A673 (cell line): Measurements from ENCODE around the gene APBB2. TPM values are rescaled to one million over a fixed set of nuclear protein-coding genes. Genes with fewer than 3 reads are reported as not detected.

Source experiments
- BruUV-seq: library from RNA; stranded (reverse); fragments of 400-500 nt; replicated peaks from 2 replicates; lab custom pipeline; 2021; lab: Mats Ljungman, UMichigan
- CTCF ChIA-PET: fragments of 300-600 bp; sonication (Branson Sonifier 250); formaldehyde crosslinking; loops from one replicate; lab custom pipeline; 2022; ENCODE audit warnings: antibody characterized with exemption; lab: Charles Lee
- POLR2A ChIA-PET: fragments of 300-600 bp; sonication (Branson Sonifier 250); formaldehyde crosslinking; loops from one replicate; lab custom pipeline; 2022; ENCODE audit warnings: antibody characterized with exemption; ENCODE audit not compliant: low non-redundant PET; lab: Charles Lee
- DNase-seq: peaks from one replicate; pipeline ENCODE4 v3.0.0-alpha.2; 2015; ENCODE audit warnings: low spot score
- H3K27ac ChIP-seq: fragments of 200-600 bp; sonication (generic); 2 replicates; pipeline ENCODE4 v1.5.1; 2016; ENCODE audit warnings: mixed run types, low read depth, mild to moderate bottlenecking, mixed read lengths, antibody characterized with exemption, low read length; ENCODE audit not compliant: poor library complexity, severe bottlenecking
- H3K27me3 ChIP-seq: fragments of 200-600 bp; sonication (generic); replicated peaks from 2 replicates; pipeline ENCODE4 v1.6.1; 2017; ENCODE audit warnings: mixed run types, low read depth, mild to moderate bottlenecking, mixed read lengths, antibody characterized with exemption, low read length; ENCODE audit not compliant: insufficient read depth, poor library complexity
- H3K36me3 ChIP-seq: fragments of 200-600 bp; sonication (generic); 2 replicates; pipeline ENCODE4 v1.6.1; 2016; ENCODE audit warnings: mixed run types, mild to moderate bottlenecking, mixed read lengths, antibody characterized with exemption, low read length; ENCODE audit not compliant: insufficient read depth, poor library complexity, severe bottlenecking
- H3K4me1 ChIP-seq: fragments of 200-600 bp; sonication (generic); 2 replicates; pipeline ENCODE4 v1.6.1; 2017; ENCODE audit warnings: mixed run types, mild to moderate bottlenecking, mixed read lengths, antibody characterized with exemption, low read length; ENCODE audit not compliant: insufficient read depth, poor library complexity, severe bottlenecking
- H3K4me3 ChIP-seq: fragments of 200-600 bp; sonication (generic); 2 replicates; pipeline ENCODE4 v1.5.1; 2016; ENCODE audit warnings: low read depth, mixed run types, mild to moderate bottlenecking, mixed read lengths, low read length; ENCODE audit not compliant: poor library complexity, severe bottlenecking
- H3K9me3 ChIP-seq: fragments of 200-600 bp; sonication (generic); 2 replicates; pipeline ENCODE4 v1.6.1; 2016; ENCODE audit warnings: mixed run types, low read depth, mild to moderate bottlenecking, mixed read lengths, antibody characterized with exemption, low read length; ENCODE audit not compliant: poor library complexity, severe bottlenecking
- EZH2 ChIP-seq: fragments of 200-600 bp; sonication (generic); IDR thresholded peaks from 2 replicates; pipeline ENCODE4 v1.6.1; 2017; ENCODE audit warnings: borderline replicate concordance, low read depth, mild to moderate bottlenecking, mixed read lengths, antibody characterized with exemption, low read length; ENCODE audit not compliant: poor library complexity, severe bottlenecking
- intact Hi-C: fragments of 100-400 bp; cut with micrococcal nuclease; formaldehyde crosslinking; loops from one replicate; pipeline ENCODE4 v1.10.0; 2022; ENCODE audit not compliant: unreplicated experiment
- total RNA-seq: library from RNA; stranded (reverse); gene quantifications from 2 replicates; pipeline ENCODE4 v1.2.3, GENCODE V29; 2021
- TF ChIP-seq, protein P1 (sequence below): fragments of 300-800, 200-600 bp; sonication (generic); conservative IDR thresholded peaks from 2 replicates; pipeline ENCODE4 v1.5.1; 2017; ENCODE audit warnings: low read depth, mild to moderate bottlenecking, antibody characterized with exemption, low read length, moderate library complexity, mixed read lengths

The APBB2 gene
- total RNA-seq, 1 experiment from 2014 or later: 10.3 TPM

DNA sequence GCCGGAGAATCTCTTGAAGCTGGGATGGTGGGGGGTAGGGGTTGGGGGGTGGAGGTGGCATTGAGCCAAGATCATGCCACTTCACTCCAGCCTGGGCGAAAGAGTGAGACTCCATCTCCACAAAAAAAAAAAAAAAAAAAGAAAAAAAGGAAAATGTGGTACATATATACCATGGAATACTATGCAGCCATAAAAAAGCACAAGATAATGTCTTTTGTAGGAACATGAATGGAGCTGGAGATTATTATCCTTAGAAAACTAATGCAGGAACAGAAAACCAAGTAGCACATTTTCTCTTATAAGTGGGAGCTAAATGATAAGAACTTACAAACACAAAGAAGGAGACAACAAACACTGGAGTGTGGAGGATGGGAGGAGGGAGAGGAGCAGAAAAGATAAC lies 188.5 kb downstream of the APBB2 start:
- BruUV-seq: no TSS peak
- Histone ChIP-seq H3K36me3 (no peaks in the 10 kb centered on the region), H3K27ac (no peak overlapping the region), H3K27me3 (no peaks in the 10 kb centered on the region), H3K4me1 (no peaks in the 10 kb centered on the region), H3K9me3 (peaks cover 22% of the 10 kb centered on the region), H3K4me3 (no peak overlapping the region)
- DNase-seq: no peak
- no peak for TF ChIP-seq EZH2
- TF ChIP-seq, protein P1, sequence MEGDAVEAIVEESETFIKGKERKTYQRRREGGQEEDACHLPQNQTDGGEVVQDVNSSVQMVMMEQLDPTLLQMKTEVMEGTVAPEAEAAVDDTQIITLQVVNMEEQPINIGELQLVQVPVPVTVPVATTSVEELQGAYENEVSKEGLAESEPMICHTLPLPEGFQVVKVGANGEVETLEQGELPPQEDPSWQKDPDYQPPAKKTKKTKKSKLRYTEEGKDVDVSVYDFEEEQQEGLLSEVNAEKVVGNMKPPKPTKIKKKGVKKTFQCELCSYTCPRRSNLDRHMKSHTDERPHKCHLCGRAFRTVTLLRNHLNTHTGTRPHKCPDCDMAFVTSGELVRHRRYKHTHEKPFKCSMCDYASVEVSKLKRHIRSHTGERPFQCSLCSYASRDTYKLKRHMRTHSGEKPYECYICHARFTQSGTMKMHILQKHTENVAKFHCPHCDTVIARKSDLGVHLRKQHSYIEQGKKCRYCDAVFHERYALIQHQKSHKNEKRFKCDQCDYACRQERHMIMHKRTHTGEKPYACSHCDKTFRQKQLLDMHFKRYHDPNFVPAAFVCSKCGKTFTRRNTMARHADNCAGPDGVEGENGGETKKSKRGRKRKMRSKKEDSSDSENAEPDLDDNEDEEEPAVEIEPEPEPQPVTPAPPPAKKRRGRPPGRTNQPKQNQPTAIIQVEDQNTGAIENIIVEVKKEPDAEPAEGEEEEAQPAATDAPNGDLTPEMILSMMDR: no peak
- intact Hi-C loops: no loop called here
- ChIA-PET POLR2A (no interaction called here), CTCF (no interaction called here)

DNA sequence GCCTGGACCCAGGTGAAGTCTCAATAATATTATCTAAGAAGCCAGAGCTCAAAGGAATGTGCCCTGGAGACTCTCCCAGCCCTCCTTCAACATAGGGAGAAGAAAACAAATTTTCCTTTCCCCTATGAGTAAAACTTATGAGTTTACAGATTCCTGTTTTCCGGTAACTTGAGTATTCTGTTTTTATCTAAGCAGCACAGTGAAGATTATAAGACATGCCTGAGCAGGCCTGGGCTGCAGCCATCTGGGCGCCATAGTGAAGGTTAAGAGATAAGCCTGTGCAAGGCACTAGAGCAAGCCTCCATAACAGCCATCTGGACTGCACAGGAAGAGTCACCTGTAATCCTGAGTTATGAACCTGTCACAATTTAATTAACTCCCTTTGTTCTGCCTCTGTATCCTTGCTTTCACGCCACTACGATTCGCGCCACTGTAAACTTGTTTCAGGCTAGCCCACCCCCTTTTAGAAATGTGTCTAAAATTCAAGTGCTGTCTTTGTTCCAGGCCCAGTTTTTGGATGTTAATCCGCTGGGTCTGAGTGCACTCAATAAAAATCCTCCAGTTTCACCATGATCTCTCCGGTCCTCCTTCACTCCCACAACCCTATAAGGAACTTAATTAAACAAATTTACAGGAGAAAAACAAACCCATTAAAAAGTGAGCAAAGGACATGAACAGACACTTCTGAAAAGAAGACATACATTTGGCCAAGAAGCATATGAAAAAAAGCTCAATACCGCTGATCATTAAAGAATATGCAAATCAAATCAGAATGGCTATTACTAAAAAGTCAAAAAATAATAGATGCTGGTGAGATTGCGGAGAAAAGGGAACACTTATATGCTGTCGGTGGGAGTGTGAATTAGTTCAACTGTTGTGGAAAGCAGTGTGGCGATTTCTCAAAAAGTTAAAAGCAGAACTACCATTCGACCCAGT lies 189.5 kb downstream of the APBB2 start:
- peak; percentile 5 for DNase-seq

DNA sequence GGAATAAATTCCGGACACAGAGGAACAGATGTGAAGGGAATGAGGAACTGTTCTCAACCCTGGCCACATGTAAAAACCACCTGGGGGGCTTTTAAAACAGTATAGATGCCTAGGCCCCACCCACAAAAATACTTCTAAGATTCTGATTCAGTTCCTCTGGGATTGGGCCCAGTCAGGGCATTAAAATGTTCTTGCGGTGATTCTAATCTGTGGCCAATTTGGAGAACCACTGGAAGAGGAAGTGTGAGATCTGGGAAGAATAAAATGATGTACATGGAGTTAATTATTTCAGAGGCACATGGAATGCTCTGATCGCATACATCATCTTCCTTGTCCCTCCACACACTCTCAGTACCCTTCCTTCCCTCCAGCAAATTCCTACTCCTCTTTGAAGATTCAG lies 192.2 kb downstream of the APBB2 start:
- H3K4me1 ChIP-seq: no peaks in the 10 kb centered on the region
- no peaks in the 10 kb centered on the region for H3K36me3 ChIP-seq
- TF ChIP-seq, protein P1: no peak
- TF ChIP-seq EZH2: no peak
- POLR2A ChIA-PET: interaction anchor here (0.6 kb wide), 1 partner anchor 1092 kb away, joined by 8 read pairs; no protein-coding TSS in a partner anchor
- no peak overlapping the region for H3K4me3 ChIP-seq
- H3K9me3 ChIP-seq: peaks cover 22% of the 10 kb centered on the region
- no peaks in the 10 kb centered on the region for H3K27me3 ChIP-seq
- CTCF ChIA-PET: no interaction called here
- no peak overlapping the region for H3K27ac ChIP-seq
- intact Hi-C loops: no loop called here
- no TSS peak for BruUV-seq
- no peak for DNase-seq

More for the DNA sequence above, 189.5 kb downstream of the APBB2 start:
- no peaks in the 10 kb centered on the region for H3K4me1 ChIP-seq
- no peaks in the 10 kb centered on the region for H3K36me3 ChIP-seq
- H3K9me3 ChIP-seq: peaks cover 22% of the 10 kb centered on the region
- no peak overlapping the region for H3K27ac ChIP-seq
- intact Hi-C loops: no loop called here
- no peaks in the 10 kb centered on the region for H3K27me3 ChIP-seq
- TF ChIP-seq, protein P1: no peak
- TF ChIP-seq EZH2: no peak
- ChIA-PET POLR2A (interaction anchor here (0.7 kb wide), 1 partner anchor 1070 kb away, joined by 5 read pairs; no protein-coding TSS in a partner anchor), CTCF (no interaction called here)
- BruUV-seq: no TSS peak
- H3K4me3 ChIP-seq: no peak overlapping the region
